Epithelial cell of proximal tubule (primary cell): Measurements from ENCODE around the gene RBM15B. TPM values are rescaled to one million over a fixed set of nuclear protein-coding genes. Genes with fewer than 3 reads are reported as not detected.

ENCODE experiments used
- DNase-seq: peaks from one replicate; pipeline ENCODE4 v3.0.0-alpha.2; 2011; ENCODE audit warnings: low read depth
- H3K4me3 ChIP-seq: 2 replicates; pipeline ENCODE4 v1.5.1; 2011; ENCODE audit warnings: low read depth, mild to moderate bottlenecking, low read length
- total RNA-seq: library from RNA; depleted of rRNA; stranded (reverse); fragments of >200 nt; gene quantifications from 2 replicates; pipeline ENCODE4 v1.2.3, GENCODE V29; 2015
- TF ChIP-seq, protein P1 (sequence below): conservative IDR thresholded peaks from 2 replicates; pipeline ENCODE4 v1.5.1; 2012; ENCODE audit warnings: low read depth, mild to moderate bottlenecking, low read length

The RBM15B gene
- total RNA-seq, 1 donor from 2014 or later: 25.6 TPM

- no peak overlapping the region for H3K4me3 ChIP-seq
- no peak for DNase-seq
- TF ChIP-seq, protein P1, sequence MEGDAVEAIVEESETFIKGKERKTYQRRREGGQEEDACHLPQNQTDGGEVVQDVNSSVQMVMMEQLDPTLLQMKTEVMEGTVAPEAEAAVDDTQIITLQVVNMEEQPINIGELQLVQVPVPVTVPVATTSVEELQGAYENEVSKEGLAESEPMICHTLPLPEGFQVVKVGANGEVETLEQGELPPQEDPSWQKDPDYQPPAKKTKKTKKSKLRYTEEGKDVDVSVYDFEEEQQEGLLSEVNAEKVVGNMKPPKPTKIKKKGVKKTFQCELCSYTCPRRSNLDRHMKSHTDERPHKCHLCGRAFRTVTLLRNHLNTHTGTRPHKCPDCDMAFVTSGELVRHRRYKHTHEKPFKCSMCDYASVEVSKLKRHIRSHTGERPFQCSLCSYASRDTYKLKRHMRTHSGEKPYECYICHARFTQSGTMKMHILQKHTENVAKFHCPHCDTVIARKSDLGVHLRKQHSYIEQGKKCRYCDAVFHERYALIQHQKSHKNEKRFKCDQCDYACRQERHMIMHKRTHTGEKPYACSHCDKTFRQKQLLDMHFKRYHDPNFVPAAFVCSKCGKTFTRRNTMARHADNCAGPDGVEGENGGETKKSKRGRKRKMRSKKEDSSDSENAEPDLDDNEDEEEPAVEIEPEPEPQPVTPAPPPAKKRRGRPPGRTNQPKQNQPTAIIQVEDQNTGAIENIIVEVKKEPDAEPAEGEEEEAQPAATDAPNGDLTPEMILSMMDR: no peak
These were observed 50.4 kb downstream of the RBM15B start for GRCh38 chr3:51441282-51442030.

DNA sequence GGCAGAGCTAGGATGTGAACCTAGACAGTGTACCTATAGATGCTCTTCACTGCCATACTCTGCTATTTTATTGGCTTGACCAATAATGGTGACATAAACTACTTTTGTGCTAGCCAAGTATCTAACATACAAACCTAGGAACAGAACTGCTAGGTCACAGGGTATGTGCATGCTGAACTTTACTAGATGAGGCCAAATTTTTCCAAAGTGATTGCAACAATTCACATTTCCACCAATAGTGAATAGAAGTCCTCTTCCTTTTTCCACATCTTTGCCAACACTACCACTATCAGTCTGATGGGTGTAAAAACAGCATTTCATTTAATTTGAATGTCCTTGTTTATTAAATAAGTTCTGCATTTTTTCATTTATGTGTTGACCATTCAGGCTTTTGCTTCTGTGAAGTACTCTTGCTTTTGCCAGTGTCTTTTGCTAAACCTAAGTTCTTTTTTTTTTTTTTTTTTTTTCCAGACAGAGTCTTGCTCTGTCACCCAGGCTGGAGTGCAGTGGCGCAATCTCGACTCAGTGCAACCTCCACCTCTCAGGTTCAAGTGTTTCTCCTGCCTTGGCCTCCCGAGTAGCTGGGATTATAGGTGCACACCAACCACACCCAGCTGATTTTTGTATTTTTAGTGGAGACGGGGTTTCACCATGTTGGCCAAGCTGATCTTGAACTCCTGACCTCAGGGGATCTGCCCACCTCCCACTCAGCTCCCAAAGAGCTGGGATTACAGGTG is 54.6 kb downstream of the RBM15B start:
- H3K4me3 ChIP-seq: no peak overlapping the region
- DNase-seq: no peak
- TF ChIP-seq, protein P1: no peak

Other genes starting within 250 kb of the RBM15B start
- gene MANF, start 6.0 kb upstream of the RBM15B start, total RNA-seq: 151 and 265 TPM in 2 replicates
- gene DCAF1, start 108.7 kb downstream of the RBM15B start, total RNA-seq: 13.7 and 15.6 TPM in 2 replicates
- gene RAD54L2, start 147.4 kb downstream of the RBM15B start, total RNA-seq: 9.6 and 12.6 TPM in 2 replicates